HepG2 (cell line): ENCODE measurements around the gene PRELID2. TPM values are rescaled to one million over a fixed set of nuclear protein-coding genes. Genes with fewer than 3 reads are reported as not detected.

Source experiments
- ATAC-seq: fragments of 200-7000 bp; cut with Tn5 transposase; 3 replicates; pipeline ENCODE4 v1.9.1; 2020; ENCODE audit warnings: mild to moderate bottlenecking, moderate library complexity
- Bru-seq: library from RNA; stranded (reverse); fragments of 400-500 nt; gene quantifications from one replicate; lab custom pipeline; 2021; lab: Mats Ljungman, UMichigan
- BruChase-seq, 2 experiments: library from RNA; stranded (reverse); fragments of 400-500 nt; gene quantifications; one replicate each; lab custom pipeline; 2021; lab: Mats Ljungman, UMichigan
- BruUV-seq: library from RNA; stranded (reverse); fragments of 400-500 nt; replicated peaks from 2 replicates; lab custom pipeline; 2021; lab: Mats Ljungman, UMichigan
- CTCF ChIA-PET: fragments of 300-600 bp; formaldehyde crosslinking; extraction: SDS; loops from one replicate; lab custom pipeline; 2021; ENCODE audit warnings: low total read pairs, inconsistent platforms, low intra/inter-chr PET ratio; lab: Yijun Ruan, JAX
- POLR2A ChIA-PET: fragments of 350-600 bp; sonication (Branson Sonifier 250); formaldehyde crosslinking; loops from one replicate; lab custom pipeline; 2020; ENCODE audit warnings: antibody characterized with exemption, inconsistent platforms; lab: Yijun Ruan, JAX
- DNase-seq: peaks from one replicate; pipeline ENCODE4 v3.0.0-alpha.2; 2015; ENCODE audit warnings: low spot score
- FAIRE-seq: peaks from 3 replicates; lab custom pipeline; 2011; peaks lifted over from hg19 to GRCh38; lab: Jason Lieb, UNC
- H2AFZ ChIP-seq: one replicate; pipeline ENCODE4 v1.6.1; 2011; ENCODE audit warnings: low read length, inconsistent platforms
- H3K27ac ChIP-seq: fragments of 300-600 bp; 3 replicates; pipeline ENCODE4 v1.8.0; 2011; ENCODE audit warnings: mixed run types, mild to moderate bottlenecking, mixed read lengths, low read length, inconsistent platforms; ENCODE audit not compliant: insufficient read depth; ENCODE audit errors: extremely low read length
- H3K27me3 ChIP-seq, 2 experiments: fragments of 200-600 bp in 1 of 2; 2 replicates in 1 of 2; 3 replicates in 1 of 2; pipeline versions ENCODE4 v1.6.0 to v1.8.0; 2011; ENCODE audit warnings: low read length in 2 of 2, mild to moderate bottlenecking in 2 of 2, moderate library complexity in 2 of 2, inconsistent platforms in 1 of 2; ENCODE audit not compliant: insufficient read depth in 2 of 2, control insufficient read depth in 1 of 2
- H3K36me3 ChIP-seq, 2 experiments: fragments of 200-600 bp in 1 of 2; replicated peaks in 1 of 2; 2 replicates in 1 of 2; 3 replicates in 1 of 2; pipeline versions ENCODE4 v1.5.1 to v1.8.0; 2011; ENCODE audit warnings: low read length in 2 of 2, inconsistent platforms in 1 of 2; ENCODE audit not compliant: insufficient read depth in 2 of 2, control insufficient read depth in 1 of 2
- H3K4me1 ChIP-seq: 2 replicates; pipeline ENCODE4 v1.5.1; 2012; ENCODE audit warnings: low read length, inconsistent platforms; ENCODE audit not compliant: insufficient read depth
- H3K4me2 ChIP-seq: 2 replicates; pipeline ENCODE4 v1.6.0; 2011; ENCODE audit warnings: low read depth, low read length, inconsistent platforms
- H3K4me3 ChIP-seq, 3 experiments: fragments of 200-600 bp in 1 of 3; sonication (generic), shearing (Covaris generic) in 1 of 3; replicated peaks in 1 of 3; 2 replicates each; pipeline ENCODE4 v1.5.1; 2011 to 2016; ENCODE audit warnings: low read length in 3 of 3, inconsistent platforms in 2 of 3, low read depth in 2 of 3, mild to moderate bottlenecking in 2 of 3, control low read depth in 1 of 3, mixed read lengths in 1 of 3; ENCODE audit not compliant: insufficient read depth in 1 of 3
- H3K79me2 ChIP-seq: one replicate; pipeline ENCODE4 v1.6.1; 2011; ENCODE audit warnings: low read length, inconsistent platforms; ENCODE audit not compliant: insufficient read depth
- H3K9ac ChIP-seq: 2 replicates; pipeline ENCODE4 v1.6.0; 2011; ENCODE audit warnings: mild to moderate bottlenecking, low read depth, low read length, inconsistent platforms; ENCODE audit not compliant: insufficient read depth
- H3K9me3 ChIP-seq: 2 replicates; pipeline ENCODE4 v1.5.1; 2012; ENCODE audit warnings: mild to moderate bottlenecking, low read length
- H4K20me1 ChIP-seq: 2 replicates; pipeline ENCODE4 v1.6.0; 2011; ENCODE audit warnings: inconsistent platforms, mild to moderate bottlenecking, low read length, moderate library complexity; ENCODE audit not compliant: insufficient read depth
- CHD2 ChIP-seq: IDR thresholded peaks from 2 replicates; pipeline ENCODE4 v1.6.1; 2011; ENCODE audit warnings: low read depth, low read length, improper control_type of control experiment
- ELF3 ChIP-seq: IDR thresholded peaks from 2 replicates; pipeline ENCODE4 v1.6.1; 2016; ENCODE audit warnings: missing genetic modification reagents, missing compliant biosample characterization
- MIER3 ChIP-seq: IDR thresholded peaks from 2 replicates; pipeline ENCODE4 v1.6.1; 2016; ENCODE audit warnings: missing compliant biosample characterization, borderline replicate concordance
- NR2F6 ChIP-seq, 2 experiments: IDR thresholded peaks; 2 replicates each; pipeline ENCODE4 v1.6.1; 2016; ENCODE audit warnings: antibody characterized with exemption in 1 of 2, mild to moderate bottlenecking in 1 of 2
- PLRG1 ChIP-seq: fragments of 450-650 bp; conservative IDR thresholded peaks from 2 replicates; pipeline ENCODE4 v1.6.1; 2016
- REXO4 ChIP-seq: sonication (generic); formaldehyde crosslinking; IDR thresholded peaks from 2 replicates; pipeline ENCODE4 v1.8.0; 2022; ENCODE audit warnings: missing genetic modification reagents, mild to moderate bottlenecking, borderline replicate concordance
- SUZ12 ChIP-seq: fragments of 150-350 bp; IDR thresholded peaks from 2 replicates; pipeline ENCODE4 v1.6.1; 2014; ENCODE audit warnings: low read depth, low read length
- ZBTB39 ChIP-seq: sonication (generic); formaldehyde crosslinking; IDR thresholded peaks from 2 replicates; pipeline ENCODE4 v1.5.0; 2020; ENCODE audit warnings: missing genetic modification reagents
- ZBTB42 ChIP-seq: sonication (generic); formaldehyde crosslinking; IDR thresholded peaks from 2 replicates; pipeline ENCODE4 v1.5.0; 2020; ENCODE audit warnings: mild to moderate bottlenecking, missing genetic modification reagents
- ZNF569 ChIP-seq: sonication (generic); formaldehyde crosslinking; IDR thresholded peaks from 2 replicates; pipeline ENCODE4 v1.5.0; 2020; ENCODE audit warnings: mild to moderate bottlenecking, missing genetic modification reagents, moderate library complexity, borderline replicate concordance
- ZNF607 ChIP-seq: sonication (generic); formaldehyde crosslinking; IDR thresholded peaks from 2 replicates; pipeline ENCODE4 v1.5.1; 2020; ENCODE audit warnings: missing genetic modification reagents, mild to moderate bottlenecking, borderline replicate concordance
- ZNF761 ChIP-seq: sonication (generic); formaldehyde crosslinking; conservative IDR thresholded peaks from 2 replicates; pipeline ENCODE4 v1.4.0; 2020; ENCODE audit warnings: mild to moderate bottlenecking, missing genetic modification reagents
- ZNF879 ChIP-seq: sonication (generic); formaldehyde crosslinking; IDR thresholded peaks from 2 replicates; pipeline ENCODE4 v1.8.1; 2023; ENCODE audit warnings: missing genetic modification reagents
- WGBS: methylation state at CpG from one replicate; pipeline ENCODE4 v1.1.6; 2017; ENCODE audit warnings: low lambda C conversion rate; 5-methylcytosine and 5-hydroxymethylcytosine counted together
- in situ Hi-C: cut with HindIII; loops from 2 replicates; pipeline ENCODE4 v1.10.0; 2017; ENCODE audit warnings: low pct_unique_long_range_greater_than_20kb; ENCODE audit not compliant: extremely low pct_ligation_motif_present
- intact Hi-C: fragments of 100-400 bp; cut with micrococcal nuclease; formaldehyde crosslinking; loops from one replicate; pipeline ENCODE4 v1.10.0; 2022; ENCODE audit not compliant: unreplicated experiment
- long read RNA-seq, 2 experiments: library from RNA in 1 of 2; library from polyadenylated mRNA in 1 of 2; stranded (forward) in 1 of 2; unstranded in 1 of 2; transcript quantifications; one replicate each; pipeline ENCODE4 v2.0.0, GENCODE V29; 2019 to 2022
- polyA minus RNA-seq, 3 experiments: library from RNA; depleted of rRNA, polyadenylated mRNA; stranded (reverse); fragments of >200 nt; gene quantifications; 2 replicates each; pipeline ENCODE4 v1.2.3, GENCODE V29; 2011; ENCODE audit warnings: low replicate concordance in 1 of 3
- polyA plus RNA-seq, 8 experiments: library from polyadenylated mRNA; depleted of rRNA in 3 of 8; stranded (reverse) in 7 of 8; unstranded in 1 of 8; fragments of >200 nt; fragmentation: Illumina TruSeq in 4 of 8; extraction: Trizol in 4 of 8; gene quantifications; 2 replicates each; pipeline versions ENCODE4 v1.2.1 to v1.2.3, GENCODE V29; 2011 to 2016; ENCODE audit warnings: low read depth in 4 of 8, missing spikeins in 1 of 8, mixed read lengths in 1 of 8; ENCODE audit not compliant: insufficient read depth in 1 of 8
- total RNA-seq, 5 experiments: library from RNA; depleted of rRNA; stranded (reverse); fragments of >200 nt; fragmentation: Illumina TruSeq; extraction: Trizol; gene quantifications; 2 replicates each; pipeline ENCODE4 v1.2.3, GENCODE V29; 2016; ENCODE audit warnings: low read depth in 1 of 5
- TF ChIP-seq, protein P1 (sequence below): IDR thresholded peaks from 2 replicates; pipeline ENCODE4 v1.6.1; 2016; ENCODE audit warnings: mild to moderate bottlenecking

PRELID2 gene
- total RNA-seq (2016; rRNA removed; fragmentation: Illumina TruSeq; extraction: Trizol), result 20.3 and 22.9 TPM in 2 replicates
- 101 and 103 TPM in 2 replicates for total RNA-seq (2016; cell fraction: cytosol; rRNA removed; fragmentation: Illumina TruSeq; extraction: Trizol; ENCODE audit: low read depth)
- 17.7 and 21.8 TPM in 2 replicates for total RNA-seq (2016; cell fraction: insoluble cytoplasmic fraction; rRNA removed; fragmentation: Illumina TruSeq; extraction: Trizol)
- 46.4 and 49.5 TPM in 2 replicates for total RNA-seq (2016; cell fraction: membrane; rRNA removed; fragmentation: Illumina TruSeq; extraction: Trizol)
- total RNA-seq (2016; cell fraction: nucleus; rRNA removed; fragmentation: Illumina TruSeq; extraction: Trizol), result 24.4 and 25.3 TPM in 2 replicates
- 7.7 and 10.0 TPM in 2 replicates for polyA plus RNA-seq (2011; rRNA removed)
- 5.8 and 6.4 TPM in 2 replicates for polyA plus RNA-seq (2011; cell fraction: cytosol; rRNA removed)
- 4.7 and 6.6 TPM in 2 replicates for polyA plus RNA-seq (2011; cell fraction: nucleus; rRNA removed)
- 7.9 and 14.2 TPM in 2 replicates for polyA plus RNA-seq (2012)
- 27.3 and 41.2 TPM in 2 replicates for polyA plus RNA-seq (2016; cell fraction: cytosol; fragmentation: Illumina TruSeq; extraction: Trizol; ENCODE audit: low read depth)
- 12.7 and 13.8 TPM in 2 replicates for polyA plus RNA-seq (2016; cell fraction: insoluble cytoplasmic fraction; fragmentation: Illumina TruSeq; extraction: Trizol; ENCODE audit: low read depth)
- 23.3 and 27.7 TPM in 2 replicates for polyA plus RNA-seq (2016; cell fraction: membrane; fragmentation: Illumina TruSeq; extraction: Trizol; ENCODE audit: low read depth)
- polyA plus RNA-seq (2016; cell fraction: nucleus; fragmentation: Illumina TruSeq; extraction: Trizol; ENCODE audit: insufficient read depth, low read depth), result 8.8 and 9.8 TPM in 2 replicates
- polyA minus RNA-seq (2011; rRNA and poly(A)+ RNA removed; ENCODE audit: low replicate concordance), result 6.9 and 13.0 TPM in 2 replicates
- polyA minus RNA-seq (2011; cell fraction: cytosol; rRNA and poly(A)+ RNA removed), result 10.9 and 14.5 TPM in 2 replicates
- polyA minus RNA-seq (2011; cell fraction: nucleus; rRNA and poly(A)+ RNA removed), result 89.4 and 91.3 TPM in 2 replicates
- percentile 65 among the genes with signal in this experiment for Bru-seq, nascent RNA
- BruChase-seq, experiment 1, labeled RNA remaining after a 6-hour chase, result percentile 62 among the genes with signal in this experiment
- BruChase-seq, experiment 2, labeled RNA remaining after a 2-hour chase, result percentile 63 among the genes with signal in this experiment
- long read RNA-seq, experiment 1, transcript PRELID2-202 (8 exons, 1,102 nt), result major isoform, 8 of 30 reads
- long read RNA-seq, experiment 1, partial matches to known transcripts, result 0 of 30 reads
- long read RNA-seq, experiment 1, other reads (novel, unspliced or antisense), result 22 of 30 reads
- long read RNA-seq, experiment 2, partial matches to known transcripts, result 0 of 12 reads
- long read RNA-seq, experiment 2, other reads (novel, unspliced or antisense), result 9 of 12 reads

GRCh38 chr5:145834917-145835847 is at the start of gene PRELID2:
PRELID2 (minus strand) TSS chr5:145835342; CDS start chr5:145835251, 91 bp downstream.
- Histone ChIP-seq H3K9me3 (no peaks in the 10 kb centered on the region), H3K4me2 (peak within 1 kb of the TSS; percentile 95), H3K4me3 (peak within 1 kb of the TSS; percentile 72 to 77 (median 74)), H3K36me3 (no peaks in the 10 kb centered on the region), H3K9ac (peak within 1 kb of the TSS; percentile 82), H3K4me1 (peaks cover 67% of the 10 kb centered on the region), H3K27me3 (no peaks in the 10 kb centered on the region; a peak in 1 of 5 replicates), H2AFZ (peak within 1 kb of the TSS; percentile 96), H3K79me2 (peaks cover 13% of the 10 kb centered on the region), H3K27ac (peak within 1 kb of the TSS; percentile 79), H4K20me1 (no peaks in the 10 kb centered on the region)
- ChIA-PET POLR2A (interaction anchor here (0.6 to 2.1 kb wide), 11 partner anchors 9 to 206 kb away, joined by 3 to 17 read pairs (median 5); partner anchors contain the start of gene SH3RF2), CTCF (no interaction called here)
- BruUV-seq, result no TSS peak
- in situ Hi-C loops, result loop anchor here (10.0 kb wide), 1 partner anchor 220 kb away; no protein-coding TSS in a partner anchor
- intact Hi-C loops, result loop anchor here (1.0 to 5.0 kb wide), 3 partner anchors 24 to 102 kb away; partner anchors contain the start of gene SH3RF2
- ATAC-seq (peak; percentile 98), FAIRE-seq (peak; percentile 8), DNase-seq (peak; percentile 89)
- 0% methylated on average over 16 of the region's 71 CpGs for WGBS
- no peak for TF ChIP-seq NR2F6 (IDR thresholded peaks at IDR 0.05)
- no peak for TF ChIP-seq NR2F6 (CRISPR knock-in tag; IDR thresholded peaks at IDR 0.05)
- TF ChIP-seq REXO4, result no peak
- TF ChIP-seq ZNF607 (CRISPR knock-in tag), result no peak
- peak; percentile 54 for TF ChIP-seq ELF3 (CRISPR knock-in tag)
- peak; percentile 54; the same call in 1 of the 2 replicates for TF ChIP-seq ZBTB42 (CRISPR knock-in tag)
- TF ChIP-seq ZNF879 (CRISPR knock-in tag), result no peak
- TF ChIP-seq PLRG1, result no peak
- peak; percentile 64 for TF ChIP-seq ZBTB39
- TF ChIP-seq, protein P1, sequence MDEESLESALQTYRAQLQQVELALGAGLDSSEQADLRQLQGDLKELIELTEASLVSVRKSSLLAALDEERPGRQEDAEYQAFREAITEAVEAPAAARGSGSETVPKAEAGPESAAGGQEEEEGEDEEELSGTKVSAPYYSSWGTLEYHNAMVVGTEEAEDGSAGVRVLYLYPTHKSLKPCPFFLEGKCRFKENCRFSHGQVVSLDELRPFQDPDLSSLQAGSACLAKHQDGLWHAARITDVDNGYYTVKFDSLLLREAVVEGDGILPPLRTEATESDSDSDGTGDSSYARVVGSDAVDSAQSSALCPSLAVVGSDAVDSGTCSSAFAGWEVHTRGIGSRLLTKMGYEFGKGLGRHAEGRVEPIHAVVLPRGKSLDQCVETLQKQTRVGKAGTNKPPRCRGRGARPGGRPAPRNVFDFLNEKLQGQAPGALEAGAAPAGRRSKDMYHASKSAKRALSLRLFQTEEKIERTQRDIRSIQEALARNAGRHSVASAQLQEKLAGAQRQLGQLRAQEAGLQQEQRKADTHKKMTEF, result peak; percentile 96
- TF ChIP-seq ZNF569 (CRISPR knock-in tag), result 0 out of 2 replicates have a peak, but pooled peaks have one; percentile 57
- TF ChIP-seq CHD2, result 0 out of 2 replicates have a peak, but pooled peaks have one; percentile 11
- no peak for TF ChIP-seq SUZ12
- no peak; the same call in 1 of the 2 replicates for TF ChIP-seq ZNF761 (CRISPR knock-in tag)
- peak; percentile 74; the same call in 1 of the 2 replicates for TF ChIP-seq MIER3 (CRISPR knock-in tag)
